ENCODE measurements around the gene RRP7A. TPM values are rescaled to one million over a fixed set of nuclear protein-coding genes. Genes with fewer than 3 reads are reported as not detected.

RRP7A gene
- total and polyA plus RNA-seq, 12 donors = 20.8 to 35.2 (median 26.1) TPM

DNA sequence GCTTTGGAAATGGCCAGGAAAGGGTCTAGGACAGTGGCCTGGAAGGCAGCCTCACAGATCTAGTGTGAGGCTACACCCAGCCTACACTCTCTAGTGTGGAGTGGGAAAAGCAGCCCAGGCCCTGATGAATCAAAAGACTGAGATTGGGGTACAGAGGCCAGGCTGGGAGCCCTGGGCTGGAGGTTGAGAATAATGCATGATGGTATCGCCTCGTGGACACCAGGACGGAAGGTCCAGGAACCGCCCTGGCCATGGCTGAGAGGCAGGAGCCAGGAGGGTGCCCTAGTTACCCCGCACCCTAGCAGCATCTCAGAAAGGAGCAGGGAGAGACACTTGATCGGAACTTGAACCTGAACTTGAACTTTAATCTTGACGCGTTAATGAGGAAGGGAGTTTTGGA lies 46.9 kb downstream of the RRP7A start:
- H3K27me3 ChIP-seq = peaks cover 0 to 3% (median 0%) of the 10 kb centered on the region in 7 donors
- intact Hi-C loops (cut with DNase I) = loop anchor here in 2 of 10 donors (10.0 kb wide), 2 partner anchors 498 to 508 kb away; partner anchors contain the start of gene SEPTIN3 (in 1 of the 2)
- H3K27ac ChIP-seq = no peak overlapping the region
- 83 to 91% methylated on average over 8 of the region's 8 CpGs for WGBS, 2 donors
- H3K4me1 ChIP-seq = no peaks in the 10 kb centered on the region
- no peaks in the 10 kb centered on the region for H3K36me3 ChIP-seq
- TF ChIP-seq, protein P1, sequence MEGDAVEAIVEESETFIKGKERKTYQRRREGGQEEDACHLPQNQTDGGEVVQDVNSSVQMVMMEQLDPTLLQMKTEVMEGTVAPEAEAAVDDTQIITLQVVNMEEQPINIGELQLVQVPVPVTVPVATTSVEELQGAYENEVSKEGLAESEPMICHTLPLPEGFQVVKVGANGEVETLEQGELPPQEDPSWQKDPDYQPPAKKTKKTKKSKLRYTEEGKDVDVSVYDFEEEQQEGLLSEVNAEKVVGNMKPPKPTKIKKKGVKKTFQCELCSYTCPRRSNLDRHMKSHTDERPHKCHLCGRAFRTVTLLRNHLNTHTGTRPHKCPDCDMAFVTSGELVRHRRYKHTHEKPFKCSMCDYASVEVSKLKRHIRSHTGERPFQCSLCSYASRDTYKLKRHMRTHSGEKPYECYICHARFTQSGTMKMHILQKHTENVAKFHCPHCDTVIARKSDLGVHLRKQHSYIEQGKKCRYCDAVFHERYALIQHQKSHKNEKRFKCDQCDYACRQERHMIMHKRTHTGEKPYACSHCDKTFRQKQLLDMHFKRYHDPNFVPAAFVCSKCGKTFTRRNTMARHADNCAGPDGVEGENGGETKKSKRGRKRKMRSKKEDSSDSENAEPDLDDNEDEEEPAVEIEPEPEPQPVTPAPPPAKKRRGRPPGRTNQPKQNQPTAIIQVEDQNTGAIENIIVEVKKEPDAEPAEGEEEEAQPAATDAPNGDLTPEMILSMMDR (IDR thresholded peaks at IDR 0.05) = no peak
- no peaks in the 10 kb centered on the region for H3K9me3 ChIP-seq
- no peak for DNase-seq
- ATAC-seq = no peak
- H3K4me3 ChIP-seq = no peak overlapping the region

DNA sequence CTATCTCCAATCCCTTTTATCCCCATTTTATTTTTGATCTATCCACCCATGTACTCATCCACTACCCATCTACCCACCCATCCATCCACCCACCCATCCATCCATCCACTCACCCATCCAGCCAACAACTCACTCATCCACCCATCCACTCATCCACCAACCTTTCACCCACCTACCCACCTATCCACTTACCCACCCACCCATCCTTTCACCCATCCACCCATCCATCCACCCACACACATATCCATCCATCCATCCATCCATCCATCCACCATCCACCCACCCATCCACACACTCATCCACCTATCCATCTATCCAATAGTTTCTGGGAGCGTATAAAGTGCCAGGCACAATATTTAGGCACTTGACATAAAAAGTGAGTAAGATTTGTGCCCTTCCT lies 48.2 kb downstream of the RRP7A start:
- Histone ChIP-seq H3K27ac (no peak overlapping the region), H3K27me3 (peaks cover 0 to 11% (median 0%) of the 10 kb centered on the region in 7 donors), H3K4me1 (no peaks in the 10 kb centered on the region), H3K4me3 (no peak overlapping the region), H3K9me3 (no peaks in the 10 kb centered on the region), H3K36me3 (no peaks in the 10 kb centered on the region)
- WGBS, 2 donors = 86 to 89% methylated on average over 1 of the region's 1 CpG
- ATAC-seq (no peak), DNase-seq (no peak)
- intact Hi-C loops (cut with DNase I) = loop anchor here in 2 of 10 donors (10.0 kb wide), 2 partner anchors 497 to 507 kb away; partner anchors contain the start of gene SEPTIN3 (in 1 of the 2)
- TF ChIP-seq, protein P1 (IDR thresholded peaks at IDR 0.05) = no peak

DNA sequence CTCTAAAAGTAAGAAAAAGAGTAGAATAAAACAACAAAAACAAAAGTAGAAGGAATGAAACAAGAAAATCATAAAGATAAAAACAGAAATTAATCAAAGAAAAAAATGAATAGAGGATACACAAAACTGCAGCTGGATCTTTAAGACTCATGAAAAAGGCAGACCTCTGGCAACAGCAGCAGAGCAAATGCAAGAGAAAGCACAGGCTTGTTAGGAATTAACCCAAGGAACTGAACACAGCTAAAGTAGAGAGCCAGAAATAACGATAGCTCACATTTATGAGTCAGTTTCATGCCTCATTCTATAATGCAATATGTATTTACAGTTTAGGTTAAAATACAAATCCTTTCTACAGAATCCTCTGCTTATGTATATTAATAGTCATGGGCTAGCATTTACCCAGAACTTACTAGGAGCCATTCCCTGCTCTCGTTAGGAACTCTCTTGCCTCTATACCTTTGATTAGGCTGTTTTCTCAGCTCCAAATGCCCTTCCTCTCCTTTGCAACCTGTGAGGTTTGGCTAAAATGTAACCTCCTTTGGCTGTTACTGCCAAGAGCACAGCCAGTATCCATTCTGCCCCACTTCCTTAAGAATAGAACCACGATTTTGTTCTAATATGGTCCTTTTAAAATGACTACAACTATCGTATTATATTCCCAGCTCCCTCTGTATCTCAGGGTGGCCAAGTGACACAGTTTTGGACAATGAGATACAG lies 49.1 kb downstream of the RRP7A start:
- Histone ChIP-seq H3K4me1 (no peaks in the 10 kb centered on the region), H3K4me3 (no peak overlapping the region), H3K9me3 (no peaks in the 10 kb centered on the region), H3K27me3 (peaks cover 0 to 11% (median 0%) of the 10 kb centered on the region in 7 donors), H3K27ac (no peak overlapping the region), H3K36me3 (no peaks in the 10 kb centered on the region)
- intact Hi-C loops (cut with DNase I) = loop anchor here in 2 of 10 donors (10.0 kb wide), 2 partner anchors 496 to 506 kb away; partner anchors contain the start of gene SEPTIN3 (in 1 of the 2)
- WGBS, 2 donors = 64 to 66% methylated on average over 4 of the region's 4 CpGs
- ATAC-seq (no peak), DNase-seq (no peak)
- TF ChIP-seq, protein P1 (IDR thresholded peaks at IDR 0.05) = no peak

DNA sequence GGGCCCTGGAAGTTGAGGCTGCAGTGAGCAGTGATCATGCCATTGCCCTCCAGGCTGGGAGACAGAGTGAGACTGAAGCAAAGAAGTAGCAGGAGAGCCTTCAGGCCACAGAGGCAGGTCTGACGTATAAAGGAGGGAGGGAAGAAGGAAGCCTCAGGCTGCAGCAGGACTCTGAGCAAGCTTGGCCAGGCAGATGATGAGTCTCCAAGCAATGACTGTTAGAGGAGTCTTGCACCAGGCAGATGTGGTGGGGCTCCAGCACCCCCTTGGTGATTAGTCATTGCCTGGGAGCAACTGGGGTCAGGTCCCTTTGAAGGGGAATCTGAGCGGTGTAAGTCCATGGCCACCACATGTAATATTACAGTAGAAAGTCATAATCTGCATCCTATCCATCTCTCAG lies 50.8 kb downstream of the RRP7A start:
- Histone ChIP-seq H3K4me1 (no peaks in the 10 kb centered on the region), H3K4me3 (no peak overlapping the region), H3K9me3 (no peaks in the 10 kb centered on the region), H3K27me3 (peaks cover 0 to 13% (median 2%) of the 10 kb centered on the region in 7 donors), H3K36me3 (no peaks in the 10 kb centered on the region), H3K27ac (no peak overlapping the region)
- ATAC-seq (no peak), DNase-seq (no peak)
- intact Hi-C loops (cut with DNase I) = no loop called here
- WGBS, 2 donors = 83% methylated on average over 2 of the region's 2 CpGs
- TF ChIP-seq, protein P1 (IDR thresholded peaks at IDR 0.05) = no peak

Measured in heart right ventricle (tissue), 16 donors.